Peyer's patch (tissue), 4 donors: ENCODE results near the gene HMX1. TPM values are rescaled to one million over a fixed set of nuclear protein-coding genes. Genes with fewer than 3 reads are reported as not detected.
A peak's percentile ranks its signal among the peaks of the same experiment; 100 is the strongest.

ENCODE experiments used
- DNase-seq, 3 donors: peaks; one replicate each; pipeline ENCODE4 v3.0.0-alpha.2; 2017 to 2019
- H3K27ac ChIP-seq, 4 donors: fragments of 200-600 bp; sonication (generic); one replicate each; pipeline ENCODE4 v1.5.1; 2016 to 2019
- H3K27me3 ChIP-seq, 2 donors: fragments of 200-600 bp; sonication (generic); one replicate each; pipeline ENCODE4 v1.5.1; 2019
- H3K36me3 ChIP-seq, 3 donors: fragments of 200-600 bp; sonication (generic); one replicate each; pipeline ENCODE4 v1.5.1; 2016 to 2019
- H3K4me1 ChIP-seq, 4 donors: fragments of 200-600 bp; sonication (generic); one replicate each; pipeline ENCODE4 v1.5.1; 2016 to 2019
- H3K4me3 ChIP-seq, 4 donors: fragments of 200-600 bp; sonication (generic); 1 replicate in 3 of 4; 2 replicates in 1 of 4; pipeline ENCODE4 v1.5.1; 2016 to 2019; ENCODE audit warnings: mild to moderate bottlenecking in 1 of 4
- H3K9me3 ChIP-seq, 4 donors: fragments of 200-600 bp; sonication (generic); one replicate each; pipeline ENCODE4 v1.5.1; 2016 to 2019; ENCODE audit warnings: mild to moderate bottlenecking in 1 of 4
- POLR2A ChIP-seq, 2 donors: fragments of 450-650 bp; IDR thresholded peaks; one replicate each; pipeline ENCODE4 v1.5.1; 2017; ENCODE audit warnings: antibody characterized with exemption in 2 of 2, mild to moderate bottlenecking in 2 of 2, moderate library complexity in 2 of 2
- total RNA-seq, 4 donors: library from RNA; depleted of rRNA; stranded (reverse); fragments of >200 nt; gene quantifications; one replicate each; pipeline ENCODE4 v1.1.0, GENCODE V29; 2016
- TF ChIP-seq, protein P1 (sequence below), 6 experiments: fragments of 450-650 bp in 4 of 6; fragments of 200-600 bp in 2 of 6; sonication (generic) in 1 of 6; IDR thresholded peaks; one replicate each; pipeline ENCODE4 v1.5.1; 2017 to 2019; ENCODE audit warnings: antibody characterized with exemption in 6 of 6, mild to moderate bottlenecking in 3 of 6, moderate library complexity in 1 of 6

HMX1 gene
- total RNA-seq, 4 donors from 2014 or later = not detected

DNA sequence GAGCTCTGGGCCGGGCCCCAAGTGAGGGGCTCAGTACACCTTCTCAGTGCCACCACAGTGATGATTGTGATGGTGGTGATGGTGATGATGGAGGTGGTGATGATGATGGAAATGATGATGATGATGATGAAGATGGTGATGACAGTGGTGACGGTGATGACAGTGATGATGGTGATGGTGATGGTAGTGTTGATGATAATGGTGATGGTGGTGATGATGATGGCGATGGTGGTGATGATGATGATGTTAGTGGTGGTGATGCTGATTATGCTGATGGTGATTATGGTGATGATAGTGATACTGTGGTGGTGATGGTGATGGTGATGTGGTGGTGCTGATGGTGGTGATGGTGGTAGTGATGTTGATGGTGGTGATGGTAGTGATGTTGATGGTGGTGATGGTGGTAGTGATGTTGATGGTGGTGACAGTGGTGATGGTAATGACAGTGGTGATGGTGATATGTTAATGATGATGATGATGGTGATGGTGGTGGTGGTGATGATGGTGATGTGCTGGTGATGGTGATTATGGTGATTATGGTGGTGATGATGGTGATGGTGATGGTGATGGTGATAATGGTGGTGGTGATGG is 29.9 kb downstream of the HMX1 start:
- no peak overlapping the region for H3K4me3 ChIP-seq
- H3K36me3 ChIP-seq = no peaks in the 10 kb centered on the region
- peak in 1 of 3 donors; percentile 1 for DNase-seq
- no peaks in the 10 kb centered on the region for H3K9me3 ChIP-seq
- H3K27ac ChIP-seq = no peak overlapping the region
- no peaks in the 10 kb centered on the region for H3K27me3 ChIP-seq
- no peak for TF ChIP-seq POLR2A (IDR thresholded peaks at IDR 0.05)
- TF ChIP-seq, protein P1, sequence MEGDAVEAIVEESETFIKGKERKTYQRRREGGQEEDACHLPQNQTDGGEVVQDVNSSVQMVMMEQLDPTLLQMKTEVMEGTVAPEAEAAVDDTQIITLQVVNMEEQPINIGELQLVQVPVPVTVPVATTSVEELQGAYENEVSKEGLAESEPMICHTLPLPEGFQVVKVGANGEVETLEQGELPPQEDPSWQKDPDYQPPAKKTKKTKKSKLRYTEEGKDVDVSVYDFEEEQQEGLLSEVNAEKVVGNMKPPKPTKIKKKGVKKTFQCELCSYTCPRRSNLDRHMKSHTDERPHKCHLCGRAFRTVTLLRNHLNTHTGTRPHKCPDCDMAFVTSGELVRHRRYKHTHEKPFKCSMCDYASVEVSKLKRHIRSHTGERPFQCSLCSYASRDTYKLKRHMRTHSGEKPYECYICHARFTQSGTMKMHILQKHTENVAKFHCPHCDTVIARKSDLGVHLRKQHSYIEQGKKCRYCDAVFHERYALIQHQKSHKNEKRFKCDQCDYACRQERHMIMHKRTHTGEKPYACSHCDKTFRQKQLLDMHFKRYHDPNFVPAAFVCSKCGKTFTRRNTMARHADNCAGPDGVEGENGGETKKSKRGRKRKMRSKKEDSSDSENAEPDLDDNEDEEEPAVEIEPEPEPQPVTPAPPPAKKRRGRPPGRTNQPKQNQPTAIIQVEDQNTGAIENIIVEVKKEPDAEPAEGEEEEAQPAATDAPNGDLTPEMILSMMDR (IDR thresholded peaks at IDR 0.05) = no peak
- H3K4me1 ChIP-seq = no peaks in the 10 kb centered on the region

DNA sequence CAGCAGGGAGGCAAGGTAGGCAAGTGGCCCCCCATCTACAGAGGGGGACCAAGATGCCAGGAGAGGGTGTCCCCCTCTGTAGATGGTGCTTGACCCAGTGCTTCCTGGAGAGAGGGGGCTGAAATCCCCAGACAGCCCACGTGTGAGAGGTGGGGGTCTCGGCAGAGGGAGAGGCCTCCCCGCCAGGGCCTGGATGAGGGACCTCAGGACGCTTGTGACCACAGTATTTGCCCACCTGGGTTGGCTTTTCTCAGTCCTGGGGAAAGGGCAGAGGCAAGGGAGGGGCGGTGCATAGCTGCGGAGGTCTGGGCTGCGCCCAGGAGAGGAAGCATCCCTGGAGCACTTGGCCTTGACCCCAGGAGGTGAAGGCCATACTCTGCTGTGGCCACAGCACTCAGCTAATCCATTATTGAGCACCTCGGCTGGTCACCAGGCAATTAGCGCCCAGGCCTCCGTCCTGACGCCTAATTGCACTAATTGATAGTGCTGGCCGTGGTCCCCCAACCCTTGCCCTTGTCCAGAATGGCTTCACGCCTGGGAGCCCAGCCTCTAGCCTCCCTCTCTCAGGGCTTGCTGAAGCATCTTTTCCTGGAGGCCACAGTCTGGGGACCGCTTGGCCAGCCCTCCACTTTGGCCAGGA is 30.7 kb downstream of the HMX1 start:
- no peaks in the 10 kb centered on the region for H3K27me3 ChIP-seq
- no peak for TF ChIP-seq POLR2A (IDR thresholded peaks at IDR 0.05)
- TF ChIP-seq, protein P1 (IDR thresholded peaks at IDR 0.05) = no peak
- no peaks in the 10 kb centered on the region for H3K4me1 ChIP-seq
- no peak overlapping the region for H3K27ac ChIP-seq
- peak in 2 of 3 donors; percentile 19 to 31 for DNase-seq
- no peak overlapping the region for H3K4me3 ChIP-seq
- H3K9me3 ChIP-seq = no peaks in the 10 kb centered on the region
- no peaks in the 10 kb centered on the region for H3K36me3 ChIP-seq

DNA sequence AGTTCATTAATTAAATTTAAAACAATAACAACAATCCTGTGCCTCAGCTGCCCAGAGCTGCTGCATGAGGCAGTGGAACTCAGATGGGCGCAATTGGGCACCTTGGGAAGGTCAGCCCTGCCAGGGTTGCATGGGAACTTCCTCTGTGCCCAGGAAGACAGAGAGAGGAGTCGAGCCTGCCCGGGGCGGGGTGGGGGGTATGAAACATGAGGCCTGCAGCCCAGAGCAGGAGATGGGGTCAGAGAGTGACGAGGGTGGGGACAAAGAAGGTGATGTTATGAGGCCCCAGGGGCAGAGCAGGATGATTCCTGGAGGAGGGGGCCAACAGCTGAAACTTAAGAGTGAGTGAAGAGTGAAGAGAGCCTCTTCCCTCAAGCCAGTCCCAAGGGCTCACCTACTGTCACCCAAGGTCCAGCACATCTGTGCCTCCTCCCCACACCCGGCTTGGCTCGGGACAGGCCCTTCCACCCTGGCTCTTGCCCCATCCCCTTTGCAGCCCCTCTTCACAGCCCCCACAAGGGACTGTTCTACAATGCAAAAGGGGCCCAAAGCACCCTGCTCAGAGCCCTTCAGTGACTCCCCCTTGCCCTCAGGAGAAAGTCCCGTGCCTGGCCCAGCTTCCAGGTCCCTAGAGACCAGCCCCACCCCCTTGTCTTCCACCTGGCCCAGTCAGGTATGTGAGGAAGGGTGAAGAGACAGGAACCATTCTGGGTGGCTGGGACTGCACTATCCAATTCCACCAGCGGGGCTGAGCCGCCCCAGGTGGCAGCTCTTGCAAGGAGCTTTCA is 31.4 kb downstream of the HMX1 start:
- TF ChIP-seq POLR2A (IDR thresholded peaks at IDR 0.05) = no peak
- TF ChIP-seq, protein P1 (IDR thresholded peaks at IDR 0.05) = no peak
- Histone ChIP-seq H3K4me3 (no peak overlapping the region), H3K36me3 (no peaks in the 10 kb centered on the region), H3K27me3 (no peaks in the 10 kb centered on the region), H3K4me1 (no peaks in the 10 kb centered on the region), H3K9me3 (no peaks in the 10 kb centered on the region), H3K27ac (no peak overlapping the region)
- DNase-seq = peak in 2 of 3 donors; percentile 24 to 34

DNA sequence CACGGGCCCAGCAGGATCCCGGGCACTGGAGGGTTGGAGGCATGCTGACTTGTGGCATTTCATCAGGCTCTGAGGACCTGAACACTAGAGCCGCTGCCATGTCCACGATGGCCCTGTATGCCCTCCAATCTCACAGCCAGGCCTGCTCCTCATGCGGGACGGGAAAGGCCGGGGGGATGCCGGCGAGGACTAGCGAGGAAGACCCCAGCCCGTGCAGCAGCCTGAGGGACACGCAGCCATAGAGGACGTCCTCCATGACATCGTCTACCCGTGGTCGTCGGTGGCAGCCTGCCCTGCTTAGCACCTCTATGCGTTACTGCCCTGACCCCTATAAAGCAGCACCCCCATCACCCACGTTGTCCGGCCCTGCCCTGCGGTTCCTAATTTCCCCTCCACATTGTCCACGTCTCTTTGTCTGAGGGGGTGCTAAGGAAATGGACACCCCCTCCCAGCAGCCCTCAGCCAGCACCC is 32.6 kb downstream of the HMX1 start:
- Histone ChIP-seq H3K4me1 (no peaks in the 10 kb centered on the region), H3K27me3 (no peaks in the 10 kb centered on the region), H3K9me3 (no peaks in the 10 kb centered on the region), H3K4me3 (no peak overlapping the region), H3K36me3 (no peaks in the 10 kb centered on the region), H3K27ac (no peak overlapping the region)
- DNase-seq = peak in 2 of 3 donors; percentile 30 to 31
- no peak for TF ChIP-seq POLR2A (IDR thresholded peaks at IDR 0.05)
- TF ChIP-seq, protein P1 (IDR thresholded peaks at IDR 0.05) = no peak

DNA sequence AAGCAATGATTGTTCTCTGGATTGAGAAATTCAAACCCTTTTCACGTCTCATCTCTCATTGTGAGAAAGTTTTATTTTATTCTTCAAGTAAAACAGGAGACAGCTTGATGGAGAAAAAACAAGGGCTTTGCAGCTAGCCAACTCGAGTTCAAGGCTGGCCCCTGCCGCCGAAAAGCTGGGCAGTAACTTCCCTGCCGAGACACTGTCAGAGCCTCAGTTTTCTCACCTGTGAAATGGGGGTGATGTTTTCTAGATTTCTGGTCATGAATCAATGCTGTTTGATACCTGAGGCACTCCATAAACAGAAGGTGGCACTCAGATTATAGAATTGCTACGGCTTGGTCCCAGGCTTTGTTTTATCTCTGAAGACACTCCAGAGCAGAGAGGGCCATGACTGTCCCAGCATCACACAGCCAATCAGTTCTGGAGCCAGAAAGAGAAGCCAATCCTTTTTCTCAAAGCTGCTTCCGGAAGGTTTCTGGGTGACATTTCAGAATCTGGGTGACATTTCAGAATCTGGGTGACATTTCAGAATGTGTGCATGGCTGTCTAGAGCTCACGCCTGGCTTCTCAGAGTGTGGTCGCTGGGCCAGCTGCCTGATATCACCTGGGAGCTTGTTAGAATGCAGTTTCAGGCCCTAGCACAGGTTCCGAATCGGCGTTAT is 33.2 kb downstream of the HMX1 start:
- H3K36me3 ChIP-seq = no peaks in the 10 kb centered on the region
- TF ChIP-seq POLR2A (IDR thresholded peaks at IDR 0.05) = no peak
- TF ChIP-seq, protein P1 (IDR thresholded peaks at IDR 0.05) = no peak
- no peak overlapping the region for H3K27ac ChIP-seq
- DNase-seq = peak in 2 of 3 donors; percentile 1 to 6
- H3K4me1 ChIP-seq = no peaks in the 10 kb centered on the region
- H3K9me3 ChIP-seq = no peaks in the 10 kb centered on the region
- H3K27me3 ChIP-seq = no peaks in the 10 kb centered on the region
- H3K4me3 ChIP-seq = no peak overlapping the region
